ENCODE measurements around the gene CHTF18. TPM values are rescaled to one million over a fixed set of nuclear protein-coding genes. Genes with fewer than 3 reads are reported as not detected.

CHTF18 gene
- total RNA-seq, 1 experiment from 2014 or later = 102 TPM

- no peaks in the 10 kb centered on the region for H3K27me3 ChIP-seq (replicated peaks; ENCODE audit: control insufficient read depth, insufficient read depth, low read length)
- no peaks in the 10 kb centered on the region for H3K9me3 ChIP-seq
- Mint-ChIP-seq H3K27ac (ENCODE audit: unreplicated experiment) (no peak overlapping the region), H3K4me3 (ENCODE audit: unreplicated experiment) (peak overlapping the region; percentile 58), H3K27me3 (ENCODE audit: insufficient read depth, unreplicated experiment) (no peaks in the 10 kb centered on the region), H3K36me3 (ENCODE audit: insufficient read depth, unreplicated experiment) (peaks cover 12% of the 10 kb centered on the region), H3K9me3 (ENCODE audit: unreplicated experiment) (no peaks in the 10 kb centered on the region), H3K4me1 (ENCODE audit: low read depth, unreplicated experiment) (no peaks in the 10 kb centered on the region)
- TF ChIP-seq CTCF (IDR thresholded peaks at IDR 0.05; ENCODE audit: insufficient read depth in 1 of 2, low read depth in 1 of 2, low read length in 1 of 2, severe bottlenecking in 1 of 2, unreplicated experiment in 1 of 2) = peak; percentile 62 to 72
- ChIA-PET POLR2A (interaction anchor here (0.6 kb wide), 1 partner anchor 67 kb away, joined by 3 read pairs; no protein-coding TSS in a partner anchor), CTCF (interaction anchor here (0.6 kb wide), 1 partner anchor 1151 kb away, joined by 6 read pairs; the partner anchor contains the start of gene RPS2)
- BruUV-seq (replicated peaks) = no TSS peak
- intact Hi-C loops (cut with micrococcal nuclease; ENCODE audit: unreplicated experiment) = loop anchor here (1.0 kb wide), 1 partner anchor 242 kb away; no protein-coding TSS in a partner anchor
- peak overlapping the region; percentile 25 for H3K4me3 ChIP-seq (ENCODE audit: low read depth, low read length)
- peak; percentile 59 to 74 for DNase-seq
- peaks cover 14% of the 10 kb centered on the region for H3K4me1 ChIP-seq
- no peaks in the 10 kb centered on the region for H3K36me3 ChIP-seq (ENCODE audit: control insufficient read depth, insufficient read depth, low read length)
Measured at GRCh38 chr16:813204-813915, 24.9 kb downstream of the CHTF18 start.

- BruUV-seq (replicated peaks) = no TSS peak
- Mint-ChIP-seq H3K36me3 (ENCODE audit: insufficient read depth, unreplicated experiment) (peaks cover 12% of the 10 kb centered on the region), H3K4me3 (ENCODE audit: unreplicated experiment) (peak overlapping the region; percentile 58), H3K27me3 (ENCODE audit: insufficient read depth, unreplicated experiment) (no peaks in the 10 kb centered on the region), H3K9me3 (ENCODE audit: unreplicated experiment) (no peaks in the 10 kb centered on the region), H3K4me1 (ENCODE audit: low read depth, unreplicated experiment) (no peaks in the 10 kb centered on the region), H3K27ac (ENCODE audit: unreplicated experiment) (no peak overlapping the region)
- Histone ChIP-seq H3K9me3 (no peaks in the 10 kb centered on the region), H3K36me3 (ENCODE audit: control insufficient read depth, insufficient read depth, low read length) (no peaks in the 10 kb centered on the region), H3K4me3 (ENCODE audit: low read depth, low read length) (no peak overlapping the region), H3K4me1 (peaks cover 14% of the 10 kb centered on the region), H3K27me3 (replicated peaks; ENCODE audit: control insufficient read depth, insufficient read depth, low read length) (no peaks in the 10 kb centered on the region)
- ChIA-PET CTCF (no interaction called here), POLR2A (no interaction called here)
- TF ChIP-seq CTCF (IDR thresholded peaks at IDR 0.05; ENCODE audit: insufficient read depth in 1 of 2, low read depth in 1 of 2, low read length in 1 of 2, severe bottlenecking in 1 of 2, unreplicated experiment in 1 of 2) = peak in 1 of 2 experiments; percentile 2
- DNase-seq = no peak
- intact Hi-C loops (cut with micrococcal nuclease; ENCODE audit: unreplicated experiment) = loop anchor here (1.0 kb wide), 1 partner anchor 241 kb away; no protein-coding TSS in a partner anchor
Measured at GRCh38 chr16:813916-814412, 25.5 kb downstream of the CHTF18 start.

GRCh38 chr16:814974-815373 lies 26.6 kb downstream of the CHTF18 start:
- Histone ChIP-seq H3K4me1 (peaks cover 14% of the 10 kb centered on the region), H3K27me3 (replicated peaks; ENCODE audit: control insufficient read depth, insufficient read depth, low read length) (no peaks in the 10 kb centered on the region), H3K36me3 (ENCODE audit: control insufficient read depth, insufficient read depth, low read length) (no peaks in the 10 kb centered on the region), H3K9me3 (no peaks in the 10 kb centered on the region), H3K4me3 (ENCODE audit: low read depth, low read length) (no peak overlapping the region)
- H3K27me3 Mint-ChIP-seq (ENCODE audit: insufficient read depth, unreplicated experiment) = no peaks in the 10 kb centered on the region
- H3K36me3 Mint-ChIP-seq (ENCODE audit: insufficient read depth, unreplicated experiment) = peaks cover 12% of the 10 kb centered on the region
- POLR2A ChIA-PET = no interaction called here
- no peak for TF ChIP-seq CTCF (IDR thresholded peaks at IDR 0.05; ENCODE audit: insufficient read depth in 1 of 2, low read depth in 1 of 2, low read length in 1 of 2, severe bottlenecking in 1 of 2, unreplicated experiment in 1 of 2)
- no peaks in the 10 kb centered on the region for H3K9me3 Mint-ChIP-seq (ENCODE audit: unreplicated experiment)
- intact Hi-C loops (cut with micrococcal nuclease; ENCODE audit: unreplicated experiment) = no loop called here
- CTCF ChIA-PET = interaction anchor here (0.7 kb wide), 1 partner anchor 20 kb away, joined by 4 read pairs; no protein-coding TSS in a partner anchor
- H3K4me1 Mint-ChIP-seq (ENCODE audit: low read depth, unreplicated experiment) = no peaks in the 10 kb centered on the region
- DNase-seq = no peak
- no peak overlapping the region for H3K4me3 Mint-ChIP-seq (ENCODE audit: unreplicated experiment)
- no peak overlapping the region for H3K27ac Mint-ChIP-seq (ENCODE audit: unreplicated experiment)
- no TSS peak for BruUV-seq (replicated peaks)
